Measurements from ENCODE around the gene TBXA2R. TPM values are rescaled to one million over a fixed set of nuclear protein-coding genes. Genes with fewer than 3 reads are reported as not detected.

TBXA2R gene
- total RNA-seq, 2 experiments from 2014 or later, result 2.6 to 2.8 TPM

- Mint-ChIP-seq H3K27ac (no peak overlapping the region), H3K4me3 (no peak overlapping the region), H3K27me3 (ENCODE audit: low read depth) (no peaks in the 10 kb centered on the region), H3K9me3 (ENCODE audit: insufficient read depth) (no peaks in the 10 kb centered on the region), H3K4me1 (ENCODE audit: low read depth) (peaks cover 12% of the 10 kb centered on the region), H3K36me3 (ENCODE audit: low read depth) (peaks cover 19% of the 10 kb centered on the region)
- POLR2A ChIA-PET, result no interaction called here
- ATAC-seq (no peak), DNase-seq (no peak)
- CTCF ChIA-PET, result no interaction called here
Measured at GRCh38 chr19:3614858-3615505, 8.3 kb upstream of the TBXA2R start.

GRCh38 chr19:3613818-3614661, 7.4 kb upstream of the TBXA2R start:
- no peak overlapping the region for H3K27ac Mint-ChIP-seq
- POLR2A ChIA-PET, result no interaction called here

GRCh38 chr19:3612901-3613741, 6.4 kb upstream of the TBXA2R start:
- ChIA-PET CTCF (no interaction called here), POLR2A (interaction anchor here (0.6 kb wide), 1 partner anchor 27 kb away, joined by 3 read pairs; no protein-coding TSS in a partner anchor)
- no peak for DNase-seq
- ATAC-seq, result no peak
- Mint-ChIP-seq H3K27ac (no peak overlapping the region), H3K27me3 (ENCODE audit: low read depth) (no peaks in the 10 kb centered on the region), H3K9me3 (ENCODE audit: insufficient read depth) (no peaks in the 10 kb centered on the region), H3K36me3 (ENCODE audit: low read depth) (peaks cover 11% of the 10 kb centered on the region), H3K4me1 (ENCODE audit: low read depth) (peaks cover 20% of the 10 kb centered on the region), H3K4me3 (no peak overlapping the region)

More at GRCh38 chr19:3613818-3614661, 7.4 kb upstream of the TBXA2R start:
- Mint-ChIP-seq H3K9me3 (ENCODE audit: insufficient read depth) (no peaks in the 10 kb centered on the region), H3K27me3 (ENCODE audit: low read depth) (no peaks in the 10 kb centered on the region), H3K4me1 (ENCODE audit: low read depth) (peaks cover 18% of the 10 kb centered on the region), H3K36me3 (ENCODE audit: low read depth) (peaks cover 16% of the 10 kb centered on the region), H3K4me3 (no peak overlapping the region)
- DNase-seq (no peak), ATAC-seq (no peak)
- CTCF ChIA-PET, result no interaction called here

GRCh38 chr19:3612330-3612729, 5.7 kb upstream of the TBXA2R start:
- no peak for DNase-seq
- H3K4me1 Mint-ChIP-seq (ENCODE audit: low read depth), result peaks cover 20% of the 10 kb centered on the region
- CTCF ChIA-PET, result no interaction called here

GRCh38 chr19:3611841-3612240, 5.2 kb upstream of the TBXA2R start:
- no peaks in the 10 kb centered on the region for H3K27me3 Mint-ChIP-seq (ENCODE audit: low read depth)
- H3K27ac Mint-ChIP-seq, result no peak overlapping the region
- H3K4me1 Mint-ChIP-seq (ENCODE audit: low read depth), result peaks cover 19% of the 10 kb centered on the region
- no peak overlapping the region for H3K4me3 Mint-ChIP-seq
- H3K36me3 Mint-ChIP-seq (ENCODE audit: low read depth), result peaks cover 11% of the 10 kb centered on the region
- DNase-seq (no peak), ATAC-seq (no peak)
- H3K9me3 Mint-ChIP-seq (ENCODE audit: insufficient read depth), result no peaks in the 10 kb centered on the region
- POLR2A ChIA-PET, result no interaction called here
- CTCF ChIA-PET, result no interaction called here

More at GRCh38 chr19:3612330-3612729, 5.7 kb upstream of the TBXA2R start:
- peaks cover 11% of the 10 kb centered on the region for H3K36me3 Mint-ChIP-seq (ENCODE audit: low read depth)
- ATAC-seq, result no peak
- no peak overlapping the region for H3K4me3 Mint-ChIP-seq
- POLR2A ChIA-PET, result no interaction called here
- H3K9me3 Mint-ChIP-seq (ENCODE audit: insufficient read depth), result no peaks in the 10 kb centered on the region
- no peak overlapping the region for H3K27ac Mint-ChIP-seq
- H3K27me3 Mint-ChIP-seq (ENCODE audit: low read depth), result no peaks in the 10 kb centered on the region

GRCh38 chr19:3610745-3611717, 4.4 kb upstream of the TBXA2R start:
- H3K36me3 Mint-ChIP-seq (ENCODE audit: low read depth), result peaks cover 11% of the 10 kb centered on the region
- H3K27me3 Mint-ChIP-seq (ENCODE audit: low read depth), result no peaks in the 10 kb centered on the region
- H3K4me1 Mint-ChIP-seq (ENCODE audit: low read depth), result peaks cover 19% of the 10 kb centered on the region
- no peaks in the 10 kb centered on the region for H3K9me3 Mint-ChIP-seq (ENCODE audit: insufficient read depth)
- ATAC-seq (no peak), DNase-seq (no peak)
- POLR2A ChIA-PET, result no interaction called here
- CTCF ChIA-PET, result no interaction called here
- no peak overlapping the region for H3K4me3 Mint-ChIP-seq
- no peak overlapping the region for H3K27ac Mint-ChIP-seq

GRCh38 chr19:3609779-3610719, 3.4 kb upstream of the TBXA2R start:
- no peak for DNase-seq
- ChIA-PET POLR2A (interaction anchor here (1.2 kb wide), 1 partner anchor 10 kb away, joined by 4 read pairs; no protein-coding TSS in a partner anchor), CTCF (interaction anchor here (1.0 to 2.2 kb wide), 3 partner anchors 9 to 180 kb away, joined by 3 to 6 read pairs (median 5); no protein-coding TSS in a partner anchor)
- Mint-ChIP-seq H3K27ac (no peak overlapping the region), H3K36me3 (ENCODE audit: low read depth) (peaks cover 11% of the 10 kb centered on the region), H3K4me1 (ENCODE audit: low read depth) (peaks cover 19% of the 10 kb centered on the region), H3K4me3 (no peak overlapping the region), H3K9me3 (ENCODE audit: insufficient read depth) (no peaks in the 10 kb centered on the region), H3K27me3 (ENCODE audit: low read depth) (no peaks in the 10 kb centered on the region)
- ATAC-seq, result no peak

GRCh38 chr19:3608750-3609322, 2.2 kb upstream of the TBXA2R start:
- H3K27me3 Mint-ChIP-seq (ENCODE audit: low read depth), result no peaks in the 10 kb centered on the region
- no peaks in the 10 kb centered on the region for H3K9me3 Mint-ChIP-seq (ENCODE audit: insufficient read depth)
- ChIA-PET POLR2A (interaction anchor here (1.1 kb wide), 1 partner anchor 17 kb away, joined by 3 read pairs; no protein-coding TSS in a partner anchor), CTCF (interaction anchor here (1.0 to 2.2 kb wide), 3 partner anchors 11 to 179 kb away, joined by 3 to 6 read pairs (median 5); no protein-coding TSS in a partner anchor)
- ATAC-seq (no peak), DNase-seq (no peak)
- no peak overlapping the region for H3K4me3 Mint-ChIP-seq
- peaks cover 19% of the 10 kb centered on the region for H3K4me1 Mint-ChIP-seq (ENCODE audit: low read depth)
- peaks cover 11% of the 10 kb centered on the region for H3K36me3 Mint-ChIP-seq (ENCODE audit: low read depth)
- peak overlapping the region; percentile 60 for H3K27ac Mint-ChIP-seq

GRCh38 chr19:3608079-3608641, 1.5 kb upstream of the TBXA2R start:
- peaks cover 19% of the 10 kb centered on the region for H3K4me1 Mint-ChIP-seq (ENCODE audit: low read depth)
- ChIA-PET CTCF (interaction anchor here (2.0 to 2.2 kb wide), 2 partner anchors 11 to 63 kb away, joined by 5 to 6 read pairs; no protein-coding TSS in a partner anchor), POLR2A (interaction anchor here (0.7 to 1.1 kb wide), 2 partner anchors 17 to 1796 kb away, joined by 3 read pairs; no protein-coding TSS in a partner anchor)
- peaks cover 8% of the 10 kb centered on the region for H3K36me3 Mint-ChIP-seq (ENCODE audit: low read depth)
- peak overlapping the region; percentile 69 for H3K27ac Mint-ChIP-seq
- no peaks in the 10 kb centered on the region for H3K27me3 Mint-ChIP-seq (ENCODE audit: low read depth)
- no peaks in the 10 kb centered on the region for H3K9me3 Mint-ChIP-seq (ENCODE audit: insufficient read depth)
- DNase-seq (no peak), ATAC-seq (no peak)
- peak overlapping the region; percentile 27 for H3K4me3 Mint-ChIP-seq
